ENCODE measurements around the gene HSPBAP1.
"Not testable (repeated sequence)": the region's sequence is repeated elsewhere in the genome, so short reads cannot be mapped to it uniquely, and the experiment has no call there.

The HSPBAP1 gene

GRCh38 chr3:122784436-122784835 lies 9.2 kb downstream of the HSPBAP1 start:
- DNase-seq (ENCODE audit: low spot score): no peak

- DNase-seq (ENCODE audit: low spot score): no peak
Measured at GRCh38 chr3:122782804-122783203, 10.8 kb downstream of the HSPBAP1 start.

DNA sequence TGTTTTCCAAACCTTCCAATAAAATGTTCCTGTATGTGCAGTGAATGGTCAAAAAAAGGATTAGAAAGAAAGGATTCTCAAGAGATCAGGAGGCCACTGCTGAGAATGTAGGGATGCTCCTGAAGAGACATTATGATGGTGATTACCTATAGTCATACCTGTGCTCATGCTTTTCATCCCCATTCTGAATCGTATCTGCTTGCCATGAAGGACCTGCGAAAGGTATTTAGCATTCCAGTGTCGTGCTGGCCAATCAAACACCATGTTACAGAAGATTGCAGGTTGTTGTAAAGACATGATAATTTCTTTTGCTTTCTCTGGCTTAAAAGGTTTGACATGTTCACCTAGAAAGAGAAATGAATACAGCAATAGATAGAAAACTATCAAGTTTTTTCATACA lies 16.1 kb downstream of the HSPBAP1 start:
- no peak for DNase-seq (ENCODE audit: low spot score)

DNA sequence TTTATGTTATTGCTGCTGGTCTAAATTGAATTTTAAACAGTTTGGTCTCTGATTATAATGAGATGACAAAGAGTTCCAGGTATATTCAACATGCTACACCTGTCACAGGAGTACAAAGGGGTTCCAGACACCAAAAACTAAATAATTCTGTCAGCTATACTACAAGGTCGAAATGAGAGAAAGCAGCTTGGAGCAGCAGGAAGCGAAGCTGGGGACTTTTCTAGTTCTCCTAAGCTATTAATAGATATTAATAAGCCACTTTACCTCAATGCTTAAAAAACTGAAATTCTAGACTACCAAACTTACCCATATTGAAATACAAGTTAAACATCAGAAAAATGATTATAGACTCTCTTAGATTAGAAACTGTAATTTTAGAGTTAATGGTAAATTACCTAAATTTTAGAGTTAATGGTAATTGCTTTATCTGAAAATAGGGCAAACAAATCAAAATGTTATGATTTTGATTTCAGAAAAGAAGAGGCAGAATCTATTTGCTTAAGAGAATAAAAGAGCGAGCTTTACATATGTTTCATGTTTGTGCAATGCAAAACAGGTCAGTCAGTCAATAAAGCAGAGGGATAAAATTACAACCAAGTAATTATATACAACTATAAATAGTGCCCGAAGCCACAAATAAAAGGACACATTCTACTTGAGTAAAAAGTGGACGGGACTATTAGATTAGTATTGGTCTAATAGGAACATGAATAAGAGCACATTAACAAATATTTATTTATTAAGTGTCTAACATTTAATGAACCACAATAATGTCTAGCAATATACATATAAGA lies 16.8 kb downstream of the HSPBAP1 start:
- no peak for DNase-seq (ENCODE audit: low spot score)

DNA sequence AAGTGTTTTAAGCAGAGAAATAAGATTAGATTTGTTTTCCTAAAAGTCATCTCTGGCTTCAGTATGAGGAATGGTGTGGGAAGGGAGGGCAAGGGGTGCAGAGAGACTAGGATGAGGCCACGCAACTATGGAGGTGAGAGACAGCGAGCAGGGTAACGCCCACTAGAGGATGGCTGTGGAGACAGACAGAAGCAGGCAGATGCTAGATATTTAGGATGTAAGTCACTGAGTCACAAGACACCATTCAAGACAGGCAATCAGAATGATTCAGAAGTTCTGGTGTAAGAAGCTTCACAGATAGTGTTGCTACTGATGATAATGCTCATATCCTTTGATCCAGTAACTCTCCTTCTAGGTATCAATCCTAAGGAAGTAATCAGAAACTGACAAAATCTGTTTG lies 19.1 kb downstream of the HSPBAP1 start:
- DNase-seq (ENCODE audit: low spot score): no peak

DNA sequence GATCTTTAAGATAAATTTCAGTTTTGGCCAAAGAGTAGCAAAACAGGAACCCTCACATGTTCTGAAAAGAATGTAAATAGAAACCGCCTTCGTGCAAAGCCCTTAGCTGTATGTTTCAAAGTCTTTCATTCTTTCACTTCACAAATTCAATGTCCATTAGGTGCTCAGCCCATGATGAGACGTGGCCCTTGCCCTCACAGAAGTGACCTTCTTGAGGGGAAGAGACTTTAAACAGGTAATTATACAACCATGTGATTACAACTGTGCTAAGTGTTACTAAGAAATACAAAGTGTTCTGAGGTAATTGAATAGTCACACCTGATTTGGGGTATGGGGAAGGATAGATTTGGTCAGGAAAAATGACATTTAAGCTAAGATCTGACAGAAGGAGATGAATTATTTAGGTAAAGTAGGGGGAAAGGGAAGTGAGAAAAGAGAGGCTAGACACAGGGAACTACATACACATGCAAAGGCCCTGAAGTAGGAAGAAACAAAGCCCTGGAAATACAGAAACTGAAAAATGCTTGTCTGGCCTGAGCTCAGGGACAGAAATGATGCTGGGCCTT lies 19.6 kb downstream of the HSPBAP1 start:
- DNase-seq (ENCODE audit: low spot score): no peak

DNA sequence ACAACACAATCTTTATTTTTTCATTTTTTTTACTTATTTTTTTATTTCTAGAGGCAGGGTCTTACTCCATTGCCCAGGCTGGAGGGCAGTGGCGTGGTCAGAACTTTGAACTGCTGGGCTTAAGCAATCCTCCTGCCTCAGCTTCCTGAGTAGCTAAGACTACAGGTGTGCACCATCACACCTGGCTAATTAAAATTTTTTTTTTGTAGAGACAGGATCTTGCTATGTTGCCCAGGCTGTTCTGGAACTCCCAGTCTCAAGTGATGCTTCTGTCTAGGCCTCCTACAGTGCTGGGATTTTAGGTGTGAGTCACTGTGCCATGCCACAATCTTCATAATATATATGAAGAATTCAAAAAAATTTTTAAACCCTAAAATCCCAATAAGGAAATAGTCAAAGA lies 20.8 kb downstream of the HSPBAP1 start:
- no peak for DNase-seq (ENCODE audit: low spot score)

GRCh38 chr3:122770521-122771202 lies 23.0 kb downstream of the HSPBAP1 start:
- no peak for DNase-seq (ENCODE audit: low spot score)

DNA sequence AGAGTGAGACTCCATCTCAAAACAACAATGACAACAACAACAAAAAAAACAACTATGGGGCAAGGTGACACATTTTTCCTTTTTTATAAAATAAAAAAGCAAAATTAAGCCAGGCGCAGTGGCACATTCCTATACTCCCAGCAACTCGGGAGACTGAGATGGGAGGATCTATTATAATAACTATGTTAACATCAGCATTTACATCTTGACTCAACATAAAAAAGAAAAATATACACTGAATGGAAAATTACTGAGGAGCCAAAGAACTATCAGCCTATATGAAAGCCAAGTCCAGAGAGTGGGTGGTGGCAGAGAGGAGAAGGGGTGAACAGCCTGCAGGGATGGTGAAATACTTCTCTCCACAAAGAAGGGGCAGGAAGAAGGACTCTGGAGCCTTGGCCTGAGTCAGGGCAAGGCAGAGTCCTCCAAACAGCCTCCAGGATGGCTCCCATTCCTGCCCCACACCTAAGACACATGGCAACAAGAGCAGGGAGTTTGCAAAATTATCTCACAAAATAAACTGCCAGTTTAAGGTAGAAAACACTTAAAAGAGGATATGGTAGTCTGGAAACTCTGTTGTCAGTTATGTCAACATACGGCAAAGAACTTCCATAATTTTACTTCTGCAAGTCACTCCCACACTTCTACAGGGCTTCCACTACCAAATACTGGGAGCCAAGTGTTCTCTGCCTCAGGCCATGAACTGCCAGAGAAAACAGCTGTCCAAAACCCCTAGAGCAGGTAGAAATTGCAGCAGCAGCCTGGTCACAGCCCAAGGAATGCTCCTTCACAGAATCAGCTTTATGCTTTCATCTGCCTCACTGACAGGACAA lies 25.9 kb downstream of the HSPBAP1 start:
- DNase-seq (ENCODE audit: low spot score): no peak

GRCh38 chr3:122766430-122766829 lies 27.2 kb downstream of the HSPBAP1 start:
- no peak for DNase-seq (ENCODE audit: low spot score)

GRCh38 chr3:122760453-122761271 lies 33.0 kb downstream of the HSPBAP1 start:
- DNase-seq (ENCODE audit: low spot score): no peak

DNA sequence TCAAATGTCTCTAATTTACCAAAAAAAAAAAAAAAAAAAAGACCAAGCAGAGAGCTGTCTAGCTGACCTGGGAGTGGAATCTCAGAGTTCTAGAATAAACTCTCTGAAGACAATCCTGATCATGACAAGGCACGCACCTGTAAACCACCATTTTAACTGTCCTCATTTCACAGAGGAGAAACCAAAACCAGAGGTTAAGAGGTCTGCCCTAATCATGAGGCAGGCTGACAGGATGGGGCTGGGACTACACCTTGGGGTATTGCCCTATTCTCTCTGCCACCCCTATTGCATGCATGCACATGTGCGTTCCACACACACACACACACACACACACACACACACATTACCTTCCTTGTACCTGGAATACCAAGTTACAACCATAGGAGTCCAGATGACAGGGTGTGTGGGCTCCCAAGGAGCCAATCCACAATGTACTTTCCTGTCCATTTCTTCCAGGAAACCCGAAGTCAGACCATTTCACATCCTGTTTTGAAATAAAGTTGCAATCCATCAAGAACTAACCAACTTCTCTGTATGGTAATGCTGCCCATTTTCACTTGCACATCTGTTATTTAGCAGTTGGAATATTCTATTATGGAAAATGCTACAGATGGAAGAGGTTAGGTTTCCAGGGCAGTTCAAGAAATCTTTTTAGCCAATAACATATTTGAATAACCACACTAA lies 34.6 kb downstream of the HSPBAP1 start:
- no peak for DNase-seq (ENCODE audit: low spot score)

- DNase-seq (ENCODE audit: low spot score): no peak
Measured at GRCh38 chr3:122755491-122755890, 38.1 kb downstream of the HSPBAP1 start.

DNA sequence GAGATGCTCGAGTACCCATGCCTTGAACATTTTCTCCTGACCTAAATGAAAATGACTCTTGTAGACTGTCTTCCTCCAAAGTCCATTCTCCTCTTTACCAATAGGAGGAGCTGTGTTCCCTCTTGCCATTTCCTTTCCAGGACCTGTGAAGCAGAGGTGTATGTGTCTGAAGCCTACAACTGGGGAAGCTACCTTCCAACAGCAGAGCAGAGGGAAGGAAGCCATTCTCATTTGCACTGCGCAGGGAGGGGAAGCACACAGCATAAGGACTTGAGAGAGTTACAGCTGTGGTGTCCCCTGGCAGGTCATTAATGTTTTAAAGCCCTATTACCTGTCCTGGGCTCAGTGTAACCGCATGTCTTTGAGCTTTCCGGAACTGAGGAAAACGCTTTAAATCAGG lies 38.7 kb downstream of the HSPBAP1 start:
- no peak for DNase-seq (ENCODE audit: low spot score)

GRCh38 chr3:122748347-122748746 lies 45.3 kb downstream of the HSPBAP1 start:
- no peak for DNase-seq (ENCODE audit: low spot score)

DNA sequence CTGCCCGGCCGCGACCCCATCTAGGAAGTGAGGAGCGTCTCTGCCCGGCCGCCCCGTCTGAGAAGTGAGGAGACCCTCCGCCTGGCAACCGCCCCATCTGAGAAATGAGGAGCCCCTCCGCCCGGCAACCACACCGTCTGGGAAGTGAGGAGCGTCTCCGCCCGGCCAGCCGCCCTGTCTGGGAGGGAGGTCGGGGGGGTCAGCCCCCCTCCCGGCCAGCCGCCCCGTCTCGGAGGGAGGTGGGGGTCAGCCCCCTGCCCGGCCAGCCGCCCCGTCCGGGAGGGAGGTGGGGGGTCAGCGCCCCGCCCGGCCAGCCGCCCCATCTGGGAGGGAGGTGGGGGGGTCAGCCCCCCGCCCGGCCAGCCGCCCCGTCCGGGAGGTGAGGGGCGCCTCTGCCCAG lies 46.3 kb downstream of the HSPBAP1 start:
- DNase-seq (ENCODE audit: low spot score): not testable (repeated sequence)

DNA sequence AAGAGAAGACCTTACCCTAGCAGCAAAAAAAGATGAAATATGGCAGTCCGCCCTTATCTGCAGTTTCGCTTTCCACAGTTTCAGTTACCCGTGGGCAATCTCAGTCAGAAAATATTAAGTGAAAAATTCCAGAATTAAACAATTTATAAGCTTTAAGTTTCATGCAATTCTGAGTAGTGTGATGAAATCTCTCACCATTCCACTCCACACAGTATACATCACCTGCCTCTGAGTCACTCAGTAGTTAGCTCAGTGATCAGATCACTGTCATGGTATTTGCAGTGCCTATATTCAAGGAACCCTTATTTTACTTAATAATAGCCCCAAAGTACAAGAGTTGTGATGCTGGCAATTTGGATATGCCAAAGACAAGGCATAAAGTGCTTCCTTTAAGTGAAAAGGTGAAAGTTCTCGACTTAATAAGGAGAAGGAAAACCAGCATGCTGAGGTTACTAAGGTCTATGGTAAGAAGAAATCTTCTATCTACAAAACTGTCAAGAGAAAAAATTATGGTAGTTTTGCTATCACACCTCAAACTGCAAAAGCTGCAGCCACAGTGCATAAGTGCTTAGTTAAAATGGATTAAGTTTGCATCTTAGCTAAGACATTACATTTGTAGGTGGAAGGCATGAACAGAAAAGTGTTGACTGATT lies 48.1 kb downstream of the HSPBAP1 start:
- no peak for DNase-seq (ENCODE audit: low spot score)

GRCh38 chr3:122743581-122744120 lies 50.0 kb downstream of the HSPBAP1 start:
- no peak for DNase-seq (ENCODE audit: low spot score)

DNA sequence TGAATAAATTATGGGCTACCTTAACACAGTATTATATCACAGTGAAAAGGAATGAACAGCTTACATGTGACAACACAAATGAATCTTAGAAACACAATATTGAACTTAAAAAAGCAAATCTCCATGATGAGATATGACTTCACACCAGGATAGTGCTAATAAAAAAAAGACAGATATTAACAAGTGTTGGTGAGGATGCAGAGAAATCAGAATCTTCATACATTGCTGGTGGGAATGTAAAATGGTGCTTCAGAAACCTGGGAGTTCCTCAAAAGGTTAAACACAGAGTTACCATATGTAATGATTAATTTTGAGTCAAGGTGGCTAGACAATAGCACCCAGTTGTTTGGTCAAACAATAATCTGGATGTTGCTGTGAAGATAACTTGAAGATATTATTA lies 51.4 kb downstream of the HSPBAP1 start:
- no peak for DNase-seq (ENCODE audit: low spot score)

DNA sequence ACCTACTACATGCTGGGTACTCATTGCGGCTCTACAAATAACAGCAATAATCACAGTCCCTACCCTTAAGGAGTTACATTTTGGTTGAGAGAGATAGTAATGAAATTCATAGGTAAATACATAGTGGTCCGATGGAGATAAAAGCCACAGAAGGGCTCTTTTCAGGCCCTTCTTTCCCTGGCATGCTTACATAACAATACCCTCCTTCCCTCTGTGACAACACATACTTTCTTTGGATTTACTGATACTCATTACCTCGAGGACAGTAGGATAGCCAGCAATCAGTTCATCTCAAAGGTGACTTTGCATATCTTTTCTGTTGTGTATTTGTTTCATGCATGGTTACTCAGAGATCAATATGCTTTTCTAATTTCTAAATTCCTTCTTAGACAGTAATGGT lies 54.5 kb downstream of the HSPBAP1 start:
- no peak for DNase-seq (ENCODE audit: low spot score)
